Activated effector memory CD4-positive, alpha-beta T cell treated with anti-CD3 and anti-CD28 coated beads, Interleukin-2, amount 50 U/mL, for 16 hours (primary cell): ENCODE data around the gene PA2G4.
"Not testable (repeated sequence)": the region's sequence is repeated elsewhere in the genome, so short reads cannot be mapped to it uniquely, and the experiment has no call there.

Experiments used
- DNase-seq: peaks from one replicate; pipeline ENCODE4 v3.0.0-alpha.2; 2020

The PA2G4 gene

GRCh38 chr12:56102683-56103065, 1.7 kb upstream of the PA2G4 start:
- no peak for DNase-seq

GRCh38 chr12:56103066-56103711, 1.2 kb upstream of the PA2G4 start:
- no peak for DNase-seq

- DNase-seq: no peak
Observed at GRCh38 chr12:56103823-56104108, 593 bp upstream of the PA2G4 start.

- DNase-seq: peak; percentile 69
Observed at GRCh38 chr12:56104815-56105608, 653 bp downstream of the PA2G4 start.

GRCh38 chr12:56105609-56105902, 1.2 kb downstream of the PA2G4 start:
- no peak for DNase-seq

- DNase-seq: no peak
Observed at GRCh38 chr12:56107242-56107641, 2.9 kb downstream of the PA2G4 start.

GRCh38 chr12:56110571-56110970, 6.2 kb downstream of the PA2G4 start:
- no peak for DNase-seq

GRCh38 chr12:56114084-56114483, 9.7 kb downstream of the PA2G4 start:
- DNase-seq: no peak

- no peak for DNase-seq
Observed at GRCh38 chr12:56115329-56115728, 11.0 kb downstream of the PA2G4 start.

- peak; percentile 97 for DNase-seq
Observed at GRCh38 chr12:56116267-56117081, 12.1 kb downstream of the PA2G4 start, which contains the start of gene RPL41. TSS of gene RPL41 (plus strand) at chr12:56116633.

- DNase-seq: not testable (repeated sequence)
Observed at GRCh38 chr12:56117082-56117706, 12.8 kb downstream of the PA2G4 start.

- DNase-seq: peak; percentile 99
Observed at GRCh38 chr12:56117778-56118687, 13.7 kb downstream of the PA2G4 start, which contains the start of gene ZC3H10. TSS of gene ZC3H10 (plus strand) at chr12:56118266. CDS start at chr12:56120563, 2,297 bp downstream.

- DNase-seq: no peak
Observed at GRCh38 chr12:56118688-56119357, 14.5 kb downstream of the PA2G4 start.

GRCh38 chr12:56119361-56119796, 15.0 kb downstream of the PA2G4 start:
- peak; percentile 84 for DNase-seq

GRCh38 chr12:56120158-56120846, 15.9 kb downstream of the PA2G4 start:
- DNase-seq: no peak

- no peak for DNase-seq
Observed at GRCh38 chr12:56121204-56121870, 17.0 kb downstream of the PA2G4 start.

- no peak for DNase-seq
Observed at GRCh38 chr12:56122637-56123036, 18.3 kb downstream of the PA2G4 start.

GRCh38 chr12:56124133-56124532, 19.8 kb downstream of the PA2G4 start:
- no peak for DNase-seq

- no peak for DNase-seq
Observed at GRCh38 chr12:56126732-56127239, 22.4 kb downstream of the PA2G4 start.

- DNase-seq: no peak
Observed at GRCh38 chr12:56127485-56127887, 23.1 kb downstream of the PA2G4 start.
